Right atrium auricular region (tissue), 2 donors: Measurements from ENCODE around the gene HGF. TPM values are rescaled to one million over a fixed set of nuclear protein-coding genes. Genes with fewer than 3 reads are reported as not detected.
"Not testable (repeated sequence)": the region's sequence is repeated elsewhere in the genome, so short reads cannot be mapped to it uniquely, and the experiment has no call there.

Experiments used
- DNase-seq: peaks from one replicate; pipeline ENCODE4 v3.0.0-alpha.2; 2019; ENCODE audit warnings: low spot score
- H3K27ac ChIP-seq, 2 donors: fragments of 200-600 bp; sonication (generic); 1 replicate in 1 of 2; 2 replicates in 1 of 2; pipeline ENCODE4 v1.5.1; 2016 to 2019
- H3K27me3 ChIP-seq, 2 donors: fragments of 200-600 bp; sonication (generic); one replicate each; pipeline versions ENCODE4 v1.5.1 to v1.6.0; 2017 to 2019
- H3K36me3 ChIP-seq: fragments of 200-600 bp; sonication (generic); one replicate; pipeline ENCODE4 v1.5.1; 2016
- H3K4me1 ChIP-seq, 2 donors: fragments of 200-600 bp; sonication (generic); one replicate each; pipeline versions ENCODE4 v1.5.1 to v1.6.0; 2017 to 2019
- H3K4me3 ChIP-seq, 2 donors: fragments of 200-600 bp; sonication (generic); 1 replicate in 1 of 2; 2 replicates in 1 of 2; pipeline ENCODE4 v1.5.1; 2017 to 2019; ENCODE audit warnings: mild to moderate bottlenecking in 1 of 2, moderate library complexity in 1 of 2
- H3K9me3 ChIP-seq, 2 donors: fragments of 200-600 bp; sonication (generic); one replicate each; pipeline ENCODE4 v1.5.1; 2019
- total RNA-seq, 2 donors: library from RNA; depleted of rRNA; stranded (reverse); fragments of >200 nt; gene quantifications; one replicate each; pipeline ENCODE4 v1.1.0, GENCODE V29; 2016
- TF ChIP-seq, protein P1 (sequence below), 2 donors: fragments of 200-600 bp; sonication (generic); IDR thresholded peaks; one replicate each; pipeline ENCODE4 v1.5.1; 2019; ENCODE audit warnings: antibody characterized with exemption in 2 of 2

The HGF gene
- 1 to 10 TPM; 2.1 to 3.5 TPM for total RNA-seq

GRCh38 chr7:81769891-81770727 is at the start of gene HGF:
Gene HGF, minus strand, starts transcription at chr7:81770047. Its CDS starts 76 bp downstream, at chr7:81769971.
- H3K9me3 ChIP-seq: no peaks in the 10 kb centered on the region

DNA sequence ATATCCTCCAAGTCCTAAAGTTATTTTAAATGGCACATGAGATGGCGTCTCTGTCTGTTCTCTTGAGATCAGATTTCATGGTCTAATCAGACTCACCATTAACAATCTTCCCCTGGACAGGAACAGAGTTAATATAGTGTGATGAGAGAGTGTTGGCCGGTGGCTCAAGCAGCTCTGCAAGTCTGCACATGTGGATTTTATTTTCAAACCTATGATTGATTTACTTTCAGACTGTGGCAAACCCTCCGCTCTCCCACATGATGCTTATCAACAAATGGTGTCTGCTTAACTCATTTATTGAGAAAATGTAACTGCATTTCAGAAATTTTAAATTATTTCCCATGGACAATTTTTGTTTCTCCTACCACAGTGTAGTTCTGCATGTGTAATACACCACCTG is 46.5 kb upstream of the HGF start:
- H3K27me3 ChIP-seq: no peaks in the 10 kb centered on the region
- H3K4me1 ChIP-seq: no peaks in the 10 kb centered on the region
- DNase-seq: no peak
- H3K27ac ChIP-seq: no peak overlapping the region
- no peak overlapping the region for H3K4me3 ChIP-seq
- TF ChIP-seq, protein P1, sequence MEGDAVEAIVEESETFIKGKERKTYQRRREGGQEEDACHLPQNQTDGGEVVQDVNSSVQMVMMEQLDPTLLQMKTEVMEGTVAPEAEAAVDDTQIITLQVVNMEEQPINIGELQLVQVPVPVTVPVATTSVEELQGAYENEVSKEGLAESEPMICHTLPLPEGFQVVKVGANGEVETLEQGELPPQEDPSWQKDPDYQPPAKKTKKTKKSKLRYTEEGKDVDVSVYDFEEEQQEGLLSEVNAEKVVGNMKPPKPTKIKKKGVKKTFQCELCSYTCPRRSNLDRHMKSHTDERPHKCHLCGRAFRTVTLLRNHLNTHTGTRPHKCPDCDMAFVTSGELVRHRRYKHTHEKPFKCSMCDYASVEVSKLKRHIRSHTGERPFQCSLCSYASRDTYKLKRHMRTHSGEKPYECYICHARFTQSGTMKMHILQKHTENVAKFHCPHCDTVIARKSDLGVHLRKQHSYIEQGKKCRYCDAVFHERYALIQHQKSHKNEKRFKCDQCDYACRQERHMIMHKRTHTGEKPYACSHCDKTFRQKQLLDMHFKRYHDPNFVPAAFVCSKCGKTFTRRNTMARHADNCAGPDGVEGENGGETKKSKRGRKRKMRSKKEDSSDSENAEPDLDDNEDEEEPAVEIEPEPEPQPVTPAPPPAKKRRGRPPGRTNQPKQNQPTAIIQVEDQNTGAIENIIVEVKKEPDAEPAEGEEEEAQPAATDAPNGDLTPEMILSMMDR (IDR thresholded peaks at IDR 0.05): no peak
- H3K9me3 ChIP-seq: no peaks in the 10 kb centered on the region
- no peaks in the 10 kb centered on the region for H3K36me3 ChIP-seq

More at GRCh38 chr7:81769891-81770727, at the start of gene HGF:
- H3K4me1 ChIP-seq: no peaks in the 10 kb centered on the region
- TF ChIP-seq, protein P1 (IDR thresholded peaks at IDR 0.05): peak in 1 of 2 donors; percentile 34
- peak within 1 kb of the TSS; percentile 47 to 62 for H3K27ac ChIP-seq
- no peaks in the 10 kb centered on the region for H3K36me3 ChIP-seq
- H3K27me3 ChIP-seq: no peaks in the 10 kb centered on the region
- H3K4me3 ChIP-seq: peak within 1 kb of the TSS; percentile 25 to 43
- peak; percentile 76 for DNase-seq

DNA sequence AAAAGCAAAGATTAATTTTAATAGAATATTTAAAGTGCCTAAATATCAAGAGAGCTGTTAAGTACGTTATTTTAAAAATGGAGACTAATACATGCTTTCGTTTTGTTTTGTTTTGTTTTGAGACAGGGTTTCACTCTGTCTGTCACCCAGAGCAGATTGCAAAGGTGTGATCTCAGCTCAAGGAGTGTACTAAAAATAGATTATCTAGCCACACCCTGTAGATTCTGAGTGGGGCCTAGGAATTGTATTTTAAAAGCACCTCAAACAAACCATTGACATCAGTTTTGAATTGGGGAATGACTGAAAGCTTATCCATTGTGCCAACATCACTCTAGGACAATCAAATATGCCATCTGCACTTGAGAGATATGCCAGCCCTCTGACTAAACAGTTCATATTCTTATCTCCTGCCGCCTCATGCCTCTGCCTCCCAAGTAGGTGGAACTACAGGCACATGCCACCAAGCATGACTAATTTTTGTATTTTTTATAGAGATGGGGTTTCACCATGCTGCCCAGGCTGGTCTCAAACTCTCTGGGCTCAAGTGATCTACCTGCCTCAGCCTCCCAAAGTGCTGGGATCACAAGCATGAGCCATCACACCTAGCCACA is 43.1 kb upstream of the HGF start:
- H3K27me3 ChIP-seq, H3K9me3 ChIP-seq, H3K4me1 ChIP-seq, H3K4me3 ChIP-seq, DNase-seq, H3K36me3 ChIP-seq: not testable (repeated sequence)
- H3K27ac ChIP-seq: peak overlapping the region in 1 of 2 donors; percentile 41

- Histone ChIP-seq H3K9me3 (no peaks in the 10 kb centered on the region), H3K27ac (peak overlapping the region in 1 of 2 donors; percentile 41), H3K4me1 (no peaks in the 10 kb centered on the region), H3K4me3 (no peak overlapping the region), H3K36me3 (no peaks in the 10 kb centered on the region), H3K27me3 (no peaks in the 10 kb centered on the region)
- TF ChIP-seq, protein P1 (IDR thresholded peaks at IDR 0.05): no peak
- no peak for DNase-seq
Measured at GRCh38 chr7:81811956-81812865, 42.4 kb upstream of the HGF start.

DNA sequence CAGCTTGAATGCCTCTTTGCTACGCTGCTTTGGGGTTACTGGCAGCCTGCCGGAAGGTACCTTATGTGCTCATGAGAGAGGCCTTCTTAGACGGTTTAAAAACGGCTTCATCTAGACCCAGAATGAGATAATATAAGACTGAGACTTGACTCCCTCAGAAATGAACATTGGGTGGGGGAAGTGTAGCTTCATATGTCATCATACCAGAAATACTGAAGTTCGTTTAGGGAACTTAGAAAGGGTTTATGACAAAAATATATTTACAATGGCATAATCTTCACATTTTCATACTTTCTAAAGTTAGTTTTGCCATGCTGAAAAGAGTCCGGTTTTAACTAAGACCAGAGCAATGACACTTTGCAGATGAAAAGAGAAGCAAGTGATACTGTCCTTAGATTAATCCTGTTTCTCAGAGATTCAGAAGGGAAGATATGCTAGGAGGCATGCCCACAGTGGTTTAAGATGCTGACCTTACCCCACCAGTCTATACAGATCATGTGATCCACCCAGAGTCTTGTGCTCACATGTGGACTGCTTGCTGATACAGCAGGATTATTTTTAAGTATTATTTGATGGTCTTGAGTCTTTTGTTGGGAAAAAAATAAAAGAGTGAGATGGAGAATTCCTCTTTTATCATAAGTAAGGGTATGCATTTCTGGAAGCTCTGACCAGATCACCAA is 40.8 kb upstream of the HGF start:
- Histone ChIP-seq H3K27me3 (no peaks in the 10 kb centered on the region), H3K27ac (peak overlapping the region in 1 of 2 donors; percentile 38)
- no peak for DNase-seq

DNA sequence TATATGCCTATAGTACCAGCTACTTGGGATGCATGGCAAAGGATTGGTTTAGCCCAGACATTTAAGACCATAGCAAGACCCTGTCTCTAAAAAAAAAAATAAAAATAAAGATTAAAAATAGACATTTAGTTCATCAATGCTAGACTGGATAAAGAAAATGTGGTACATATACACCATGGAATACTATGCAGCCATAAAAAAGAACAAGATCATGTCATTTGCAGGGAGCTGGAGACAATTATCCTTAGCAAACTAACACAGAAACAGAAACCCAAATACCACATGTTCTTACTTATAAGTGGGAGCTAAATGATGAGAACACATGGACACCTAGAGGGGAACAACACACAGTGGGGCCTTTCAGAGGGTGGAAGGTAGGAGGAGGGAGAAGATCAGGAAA is 38.5 kb upstream of the HGF start:
- not testable (repeated sequence) for H3K36me3 ChIP-seq, H3K9me3 ChIP-seq, H3K27me3 ChIP-seq, H3K27ac ChIP-seq, DNase-seq, H3K4me3 ChIP-seq, H3K4me1 ChIP-seq

More for the DNA sequence above, 40.8 kb upstream of the HGF start:
- no peak overlapping the region for H3K4me3 ChIP-seq
- no peaks in the 10 kb centered on the region for H3K36me3 ChIP-seq
- TF ChIP-seq, protein P1 (IDR thresholded peaks at IDR 0.05): no peak
- H3K9me3 ChIP-seq: no peaks in the 10 kb centered on the region
- no peaks in the 10 kb centered on the region for H3K4me1 ChIP-seq
